HepG2 (cell line): ENCODE measurements around the gene RNASE8. TPM values are rescaled to one million over a fixed set of nuclear protein-coding genes. Genes with fewer than 3 reads are reported as not detected.

Experiments
- ATAC-seq: fragments of 200-7000 bp; cut with Tn5 transposase; 3 replicates; pipeline ENCODE4 v1.9.1; 2020; ENCODE audit warnings: mild to moderate bottlenecking, moderate library complexity
- BruUV-seq: library from RNA; stranded (reverse); fragments of 400-500 nt; replicated peaks from 2 replicates; lab custom pipeline; 2021; lab: Mats Ljungman, UMichigan
- CTCF ChIA-PET: fragments of 300-600 bp; formaldehyde crosslinking; extraction: SDS; loops from one replicate; lab custom pipeline; 2021; ENCODE audit warnings: low total read pairs, inconsistent platforms, low intra/inter-chr PET ratio; lab: Yijun Ruan, JAX
- POLR2A ChIA-PET: fragments of 350-600 bp; sonication (Branson Sonifier 250); formaldehyde crosslinking; loops from one replicate; lab custom pipeline; 2020; ENCODE audit warnings: antibody characterized with exemption, inconsistent platforms; lab: Yijun Ruan, JAX
- DNase-seq: peaks from one replicate; pipeline ENCODE4 v3.0.0-alpha.2; 2015; ENCODE audit warnings: low spot score
- FAIRE-seq: peaks from 3 replicates; lab custom pipeline; 2011; peaks lifted over from hg19 to GRCh38; lab: Jason Lieb, UNC
- H2AFZ ChIP-seq: one replicate; pipeline ENCODE4 v1.6.1; 2011; ENCODE audit warnings: low read length, inconsistent platforms
- H3K27ac ChIP-seq: fragments of 300-600 bp; 3 replicates; pipeline ENCODE4 v1.8.0; 2011; ENCODE audit warnings: mixed run types, mild to moderate bottlenecking, mixed read lengths, low read length, inconsistent platforms; ENCODE audit not compliant: insufficient read depth; ENCODE audit errors: extremely low read length
- H3K27me3 ChIP-seq, 2 experiments: fragments of 200-600 bp in 1 of 2; 2 replicates in 1 of 2; 3 replicates in 1 of 2; pipeline versions ENCODE4 v1.6.0 to v1.8.0; 2011; ENCODE audit warnings: low read length in 2 of 2, mild to moderate bottlenecking in 2 of 2, moderate library complexity in 2 of 2, inconsistent platforms in 1 of 2; ENCODE audit not compliant: insufficient read depth in 2 of 2, control insufficient read depth in 1 of 2
- H3K36me3 ChIP-seq, 2 experiments: fragments of 200-600 bp in 1 of 2; replicated peaks in 1 of 2; 2 replicates in 1 of 2; 3 replicates in 1 of 2; pipeline versions ENCODE4 v1.5.1 to v1.8.0; 2011; ENCODE audit warnings: low read length in 2 of 2, inconsistent platforms in 1 of 2; ENCODE audit not compliant: insufficient read depth in 2 of 2, control insufficient read depth in 1 of 2
- H3K4me1 ChIP-seq: 2 replicates; pipeline ENCODE4 v1.5.1; 2012; ENCODE audit warnings: low read length, inconsistent platforms; ENCODE audit not compliant: insufficient read depth
- H3K4me2 ChIP-seq: 2 replicates; pipeline ENCODE4 v1.6.0; 2011; ENCODE audit warnings: low read depth, low read length, inconsistent platforms
- H3K4me3 ChIP-seq, 3 experiments: fragments of 200-600 bp in 1 of 3; sonication (generic), shearing (Covaris generic) in 1 of 3; replicated peaks in 1 of 3; 2 replicates each; pipeline ENCODE4 v1.5.1; 2011 to 2016; ENCODE audit warnings: low read length in 3 of 3, inconsistent platforms in 2 of 3, low read depth in 2 of 3, mild to moderate bottlenecking in 2 of 3, control low read depth in 1 of 3, mixed read lengths in 1 of 3; ENCODE audit not compliant: insufficient read depth in 1 of 3
- H3K79me2 ChIP-seq: one replicate; pipeline ENCODE4 v1.6.1; 2011; ENCODE audit warnings: low read length, inconsistent platforms; ENCODE audit not compliant: insufficient read depth
- H3K9ac ChIP-seq: 2 replicates; pipeline ENCODE4 v1.6.0; 2011; ENCODE audit warnings: mild to moderate bottlenecking, low read depth, low read length, inconsistent platforms; ENCODE audit not compliant: insufficient read depth
- H3K9me3 ChIP-seq: 2 replicates; pipeline ENCODE4 v1.5.1; 2012; ENCODE audit warnings: mild to moderate bottlenecking, low read length
- H4K20me1 ChIP-seq: 2 replicates; pipeline ENCODE4 v1.6.0; 2011; ENCODE audit warnings: inconsistent platforms, mild to moderate bottlenecking, low read length, moderate library complexity; ENCODE audit not compliant: insufficient read depth
- AHDC1 ChIP-seq: sonication (generic); formaldehyde crosslinking; IDR thresholded peaks from 2 replicates; pipeline ENCODE4 v1.5.1; 2020; ENCODE audit warnings: mild to moderate bottlenecking, missing genetic modification reagents, borderline replicate concordance
- ATF7 ChIP-seq, 2 experiments: fragments of 450-650 bp in 1 of 2; sonication (generic) in 1 of 2; formaldehyde crosslinking in 1 of 2; IDR thresholded peaks; 2 replicates each; pipeline versions ENCODE4 v1.4.0 to v1.6.1; 2016 to 2020; ENCODE audit warnings: antibody characterized with exemption in 1 of 2, mild to moderate bottlenecking in 1 of 2, missing genetic modification reagents in 1 of 2
- CBX5 ChIP-seq: sonication (generic); formaldehyde crosslinking; IDR thresholded peaks from 2 replicates; pipeline ENCODE4 v1.4.0; 2020; ENCODE audit warnings: missing genetic modification reagents, borderline replicate concordance
- CREB1 ChIP-seq, 2 experiments: fragments of 450-650 bp in 1 of 2; IDR thresholded peaks; 2 replicates each; pipeline ENCODE4 v1.6.1; 2016 to 2017; ENCODE audit warnings: control low read depth in 1 of 2, mild to moderate bottlenecking in 1 of 2, missing compliant biosample characterization in 1 of 2, missing genetic modification characterization in 1 of 2
- FOSL1 ChIP-seq: sonication (generic); formaldehyde crosslinking; IDR thresholded peaks from 2 replicates; pipeline ENCODE4 v1.9.0; 2021; ENCODE audit warnings: missing genetic modification reagents, borderline replicate concordance
- FOSL2 ChIP-seq: sonication (generic); formaldehyde crosslinking; IDR thresholded peaks from 2 replicates; pipeline ENCODE4 v1.4.0; 2020; ENCODE audit warnings: missing genetic modification reagents
- GATAD2A ChIP-seq: IDR thresholded peaks from 2 replicates; pipeline ENCODE4 v1.6.1; 2016
- MED1 ChIP-seq: sonication (generic); formaldehyde crosslinking; IDR thresholded peaks from 2 replicates; pipeline ENCODE4 v1.4.0; 2020; ENCODE audit warnings: missing genetic modification reagents
- MLX ChIP-seq: IDR thresholded peaks from 2 replicates; pipeline ENCODE4 v1.6.1; 2016
- THAP11 ChIP-seq: IDR thresholded peaks from 2 replicates; pipeline ENCODE4 v1.6.1; 2016; ENCODE audit warnings: missing biosample characterization, missing genetic modification reagents
- TRAFD1 ChIP-seq: sonication (generic); formaldehyde crosslinking; IDR thresholded peaks from 2 replicates; pipeline ENCODE4 v1.5.1; 2020; ENCODE audit warnings: missing genetic modification reagents, mild to moderate bottlenecking, borderline replicate concordance
- XRCC5 ChIP-seq: fragments of 200-400 bp; formaldehyde crosslinking; optimal IDR thresholded peaks from 2 replicates; pipeline ENCODE3; 2017; ENCODE audit warnings: mild to moderate bottlenecking, low read length
- ZFY ChIP-seq: sonication (generic); formaldehyde crosslinking; IDR thresholded peaks from 2 replicates; pipeline ENCODE4 v1.4.0; 2020; ENCODE audit warnings: missing genetic modification reagents
- ZNF564 ChIP-seq: sonication (generic); formaldehyde crosslinking; IDR thresholded peaks from 2 replicates; pipeline ENCODE4 v1.8.1; 2023; ENCODE audit warnings: mild to moderate bottlenecking, missing genetic modification reagents
- ZNF615 ChIP-seq: sonication (generic); formaldehyde crosslinking; IDR thresholded peaks from 2 replicates; pipeline ENCODE4 v1.5.0; 2020; ENCODE audit warnings: mild to moderate bottlenecking, missing genetic modification reagents, borderline replicate concordance
- ZNF660 ChIP-seq: sonication (generic); formaldehyde crosslinking; IDR thresholded peaks from 2 replicates; pipeline ENCODE4 v1.5.1; 2020; ENCODE audit warnings: mild to moderate bottlenecking, low read depth, missing genetic modification reagents, borderline replicate concordance
- ZNF792 ChIP-seq: IDR thresholded peaks from 2 replicates; pipeline ENCODE4 v1.6.1; 2016
- ZSCAN22 ChIP-seq: sonication (generic); formaldehyde crosslinking; IDR thresholded peaks from 2 replicates; pipeline ENCODE4 v1.4.0; 2020; ENCODE audit warnings: mild to moderate bottlenecking, missing genetic modification reagents
- WGBS: methylation state at CpG from one replicate; pipeline ENCODE4 v1.1.6; 2017; ENCODE audit warnings: low lambda C conversion rate; 5-methylcytosine and 5-hydroxymethylcytosine counted together
- in situ Hi-C: cut with HindIII; loops from 2 replicates; pipeline ENCODE4 v1.10.0; 2017; ENCODE audit warnings: low pct_unique_long_range_greater_than_20kb; ENCODE audit not compliant: extremely low pct_ligation_motif_present
- intact Hi-C: fragments of 100-400 bp; cut with micrococcal nuclease; formaldehyde crosslinking; loops from one replicate; pipeline ENCODE4 v1.10.0; 2022; ENCODE audit not compliant: unreplicated experiment
- polyA plus RNA-seq, 8 experiments: library from polyadenylated mRNA; depleted of rRNA in 3 of 8; stranded (reverse) in 7 of 8; unstranded in 1 of 8; fragments of >200 nt; fragmentation: Illumina TruSeq in 4 of 8; extraction: Trizol in 4 of 8; gene quantifications; 2 replicates each; pipeline versions ENCODE4 v1.2.1 to v1.2.3, GENCODE V29; 2011 to 2016; ENCODE audit warnings: low read depth in 4 of 8, missing spikeins in 1 of 8, mixed read lengths in 1 of 8; ENCODE audit not compliant: insufficient read depth in 1 of 8
- total RNA-seq, 5 experiments: library from RNA; depleted of rRNA; stranded (reverse); fragments of >200 nt; fragmentation: Illumina TruSeq; extraction: Trizol; gene quantifications; 2 replicates each; pipeline ENCODE4 v1.2.3, GENCODE V29; 2016; ENCODE audit warnings: low read depth in 1 of 5
- TF ChIP-seq, protein P1 (sequence below): IDR thresholded peaks from 2 replicates; pipeline ENCODE4 v1.6.1; 2016; ENCODE audit warnings: low read depth, borderline replicate concordance

RNASE8 gene
- total and polyA plus RNA-seq, 2 of the 13 experiments (the other 11 are each of a cell fraction or from before 2014, with no cell fraction given): not detected

DNA sequence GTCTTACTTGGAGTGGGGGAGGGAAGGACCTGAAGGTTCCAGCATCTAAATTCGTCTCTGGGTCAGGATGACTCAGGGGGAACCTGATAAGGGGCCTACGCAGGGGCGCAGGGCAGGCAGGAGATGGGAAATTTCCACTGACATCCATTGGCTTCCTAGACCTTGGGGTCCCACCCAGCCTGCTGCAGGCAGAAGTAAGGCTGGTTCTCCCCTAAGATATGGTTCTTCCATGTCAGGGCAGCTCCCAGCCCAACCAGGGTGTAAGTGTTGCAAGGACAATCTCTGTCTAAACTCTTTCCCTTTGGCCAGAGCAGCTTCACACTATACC lies 30.7 kb upstream of the RNASE8 start:
- Histone ChIP-seq H2AFZ (no peak overlapping the region), H3K79me2 (peaks cover 13% of the 10 kb centered on the region), H3K4me1 (peaks cover 50% of the 10 kb centered on the region), H3K4me3 (no peak overlapping the region), H3K9ac (no peak overlapping the region), H3K4me2 (peak overlapping the region; percentile 14; the same call in 1 of the 2 replicates), H3K27me3 (no peaks in the 10 kb centered on the region; a peak in 2 of 5 replicates), H3K27ac (no peak overlapping the region), H3K9me3 (no peaks in the 10 kb centered on the region), H4K20me1 (no peaks in the 10 kb centered on the region), H3K36me3 (peaks cover 1 to 3% of the 10 kb centered on the region in 2 experiments; a peak in 3 of 5 replicates)
- ATAC-seq (no peak), FAIRE-seq (no peak), DNase-seq (no peak)
- in situ Hi-C loops (no loop called here), intact Hi-C loops (no loop called here)
- CTCF ChIA-PET: no interaction called here
- POLR2A ChIA-PET: interaction anchor here (1.1 to 1.9 kb wide), 3 partner anchors 29 to 43 kb away, joined by 4 to 7 read pairs (median 6); partner anchors contain the start of gene ARHGEF40
- WGBS: 24% methylated on average over 3 of the region's 3 CpGs
- BruUV-seq: no TSS peak
- TF ChIP-seq FOSL1 (no peak), ZNF615 (CRISPR knock-in tag) (no peak), ATF7 (IDR thresholded peaks at IDR 0.05) (no peak), ATF7 (CRISPR knock-in tag; IDR thresholded peaks at IDR 0.05) (no peak), XRCC5 (peak; percentile 26), AHDC1 (CRISPR knock-in tag) (no peak), ZNF564 (CRISPR knock-in tag) (no peak), ZNF792 (CRISPR knock-in tag) (no peak), ZNF660 (CRISPR knock-in tag) (no peak), MED1 (no peak), CBX5 (CRISPR knock-in tag) (no peak), ZFY (CRISPR knock-in tag) (no peak), TRAFD1 (no peak), ZSCAN22 (CRISPR knock-in tag) (no peak), GATAD2A (no peak), FOSL2 (CRISPR knock-in tag) (peak; percentile 78), THAP11 (CRISPR knock-in tag) (no peak), MLX (CRISPR knock-in tag) (no peak), CREB1 (IDR thresholded peaks at IDR 0.05) (no peak), CREB1 (CRISPR knock-in tag; IDR thresholded peaks at IDR 0.05) (no peak)
- TF ChIP-seq, protein P1, sequence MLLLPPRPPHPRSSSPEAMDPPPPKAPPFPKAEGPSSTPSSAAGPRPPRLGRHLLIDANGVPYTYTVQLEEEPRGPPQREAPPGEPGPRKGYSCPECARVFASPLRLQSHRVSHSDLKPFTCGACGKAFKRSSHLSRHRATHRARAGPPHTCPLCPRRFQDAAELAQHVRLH: no peak
